Panc1 (cell line): ENCODE measurements around the gene TMEM184C.

ENCODE experiments used
- POLR2AphosphoS5 ChIP-seq: IDR thresholded peaks from 2 replicates; pipeline ENCODE4 v1.6.1; 2012; ENCODE audit warnings: mild to moderate bottlenecking, low read depth, low read length, moderate library complexity
- TCF7L2 ChIP-seq: IDR thresholded peaks from 2 replicates; pipeline ENCODE4 v1.6.1; 2011; ENCODE audit warnings: mild to moderate bottlenecking, low read depth, low read length, inconsistent platforms
- TF ChIP-seq, protein P1 (sequence below): fragments of 450-650 bp; IDR thresholded peaks from 2 replicates; pipeline ENCODE4 v1.5.1; 2017; ENCODE audit warnings: mild to moderate bottlenecking
- TF ChIP-seq, protein P2 (sequence below), 2 experiments: IDR thresholded peaks; 2 replicates each; pipeline ENCODE4 v1.6.1; 2011 to 2012; ENCODE audit warnings: low read depth in 2 of 2, control low read depth in 1 of 2, low read length in 1 of 2, mild to moderate bottlenecking in 1 of 2, moderate library complexity in 1 of 2; ENCODE audit not compliant: insufficient read depth in 1 of 2

DNA sequence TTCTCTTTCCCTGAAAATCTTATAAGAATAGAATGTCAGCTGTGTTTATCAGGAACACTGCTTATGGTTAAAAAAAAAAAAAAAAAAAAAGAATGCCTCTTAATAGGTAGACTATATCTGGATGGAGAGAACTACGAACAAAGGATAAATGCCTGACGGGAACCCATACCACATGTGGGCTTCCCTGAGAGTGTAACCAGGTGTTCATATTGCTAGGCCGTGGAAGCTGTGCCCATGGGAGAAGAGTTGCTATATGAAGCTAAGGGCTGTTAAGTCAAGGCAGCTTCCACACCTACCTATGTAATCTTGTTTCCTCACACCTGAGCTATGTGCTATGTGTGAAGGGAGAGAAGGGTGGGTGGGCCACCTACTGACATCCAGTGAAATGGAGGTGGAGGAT lies 27.3 kb downstream of the TMEM184C start:
- TF ChIP-seq, protein P1, sequence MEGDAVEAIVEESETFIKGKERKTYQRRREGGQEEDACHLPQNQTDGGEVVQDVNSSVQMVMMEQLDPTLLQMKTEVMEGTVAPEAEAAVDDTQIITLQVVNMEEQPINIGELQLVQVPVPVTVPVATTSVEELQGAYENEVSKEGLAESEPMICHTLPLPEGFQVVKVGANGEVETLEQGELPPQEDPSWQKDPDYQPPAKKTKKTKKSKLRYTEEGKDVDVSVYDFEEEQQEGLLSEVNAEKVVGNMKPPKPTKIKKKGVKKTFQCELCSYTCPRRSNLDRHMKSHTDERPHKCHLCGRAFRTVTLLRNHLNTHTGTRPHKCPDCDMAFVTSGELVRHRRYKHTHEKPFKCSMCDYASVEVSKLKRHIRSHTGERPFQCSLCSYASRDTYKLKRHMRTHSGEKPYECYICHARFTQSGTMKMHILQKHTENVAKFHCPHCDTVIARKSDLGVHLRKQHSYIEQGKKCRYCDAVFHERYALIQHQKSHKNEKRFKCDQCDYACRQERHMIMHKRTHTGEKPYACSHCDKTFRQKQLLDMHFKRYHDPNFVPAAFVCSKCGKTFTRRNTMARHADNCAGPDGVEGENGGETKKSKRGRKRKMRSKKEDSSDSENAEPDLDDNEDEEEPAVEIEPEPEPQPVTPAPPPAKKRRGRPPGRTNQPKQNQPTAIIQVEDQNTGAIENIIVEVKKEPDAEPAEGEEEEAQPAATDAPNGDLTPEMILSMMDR, result no peak
- TF ChIP-seq TCF7L2, result no peak
- no peak for TF ChIP-seq POLR2AphosphoS5
- TF ChIP-seq, protein P2, sequence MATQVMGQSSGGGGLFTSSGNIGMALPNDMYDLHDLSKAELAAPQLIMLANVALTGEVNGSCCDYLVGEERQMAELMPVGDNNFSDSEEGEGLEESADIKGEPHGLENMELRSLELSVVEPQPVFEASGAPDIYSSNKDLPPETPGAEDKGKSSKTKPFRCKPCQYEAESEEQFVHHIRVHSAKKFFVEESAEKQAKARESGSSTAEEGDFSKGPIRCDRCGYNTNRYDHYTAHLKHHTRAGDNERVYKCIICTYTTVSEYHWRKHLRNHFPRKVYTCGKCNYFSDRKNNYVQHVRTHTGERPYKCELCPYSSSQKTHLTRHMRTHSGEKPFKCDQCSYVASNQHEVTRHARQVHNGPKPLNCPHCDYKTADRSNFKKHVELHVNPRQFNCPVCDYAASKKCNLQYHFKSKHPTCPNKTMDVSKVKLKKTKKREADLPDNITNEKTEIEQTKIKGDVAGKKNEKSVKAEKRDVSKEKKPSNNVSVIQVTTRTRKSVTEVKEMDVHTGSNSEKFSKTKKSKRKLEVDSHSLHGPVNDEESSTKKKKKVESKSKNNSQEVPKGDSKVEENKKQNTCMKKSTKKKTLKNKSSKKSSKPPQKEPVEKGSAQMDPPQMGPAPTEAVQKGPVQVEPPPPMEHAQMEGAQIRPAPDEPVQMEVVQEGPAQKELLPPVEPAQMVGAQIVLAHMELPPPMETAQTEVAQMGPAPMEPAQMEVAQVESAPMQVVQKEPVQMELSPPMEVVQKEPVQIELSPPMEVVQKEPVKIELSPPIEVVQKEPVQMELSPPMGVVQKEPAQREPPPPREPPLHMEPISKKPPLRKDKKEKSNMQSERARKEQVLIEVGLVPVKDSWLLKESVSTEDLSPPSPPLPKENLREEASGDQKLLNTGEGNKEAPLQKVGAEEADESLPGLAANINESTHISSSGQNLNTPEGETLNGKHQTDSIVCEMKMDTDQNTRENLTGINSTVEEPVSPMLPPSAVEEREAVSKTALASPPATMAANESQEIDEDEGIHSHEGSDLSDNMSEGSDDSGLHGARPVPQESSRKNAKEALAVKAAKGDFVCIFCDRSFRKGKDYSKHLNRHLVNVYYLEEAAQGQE (IDR thresholded peaks at IDR 0.05; ENCODE audit: insufficient read depth in 1 of 2, low read depth in 2 of 2, low read length in 1 of 2), result no peak
